GM23338 (cell line): ENCODE data around the gene MAP3K5.
"Not testable (repeated sequence)": the region's sequence is repeated elsewhere in the genome, so short reads cannot be mapped to it uniquely, and the experiment has no call there.

Experiments
- CREB1 ChIP-seq: fragments of 250-450 bp; sonication (Bioruptor Pico); IDR thresholded peaks from 2 replicates; pipeline ENCODE4 v1.5.0; 2020; ENCODE audit warnings: low read depth, mild to moderate bottlenecking, moderate library complexity
- CTCF ChIP-seq, 2 experiments: fragments of 200-600 bp in 1 of 2; sonication (generic) in 1 of 2; conservative IDR thresholded peaks; 2 replicates each; pipeline versions ENCODE4 v1.5.1 to v1.6.1; 2016 to 2017; ENCODE audit warnings: antibody characterized with exemption in 2 of 2, low read depth in 2 of 2, mild to moderate bottlenecking in 2 of 2, moderate library complexity in 1 of 2
- ETS1 ChIP-seq: IDR thresholded peaks from 2 replicates; pipeline ENCODE4 v1.6.1; 2016; ENCODE audit warnings: antibody characterized with exemption
- EZH2 ChIP-seq: fragments of 200-600 bp; sonication (generic); IDR thresholded peaks from one replicate; pipeline ENCODE4 v1.8.0; 2017; ENCODE audit warnings: antibody characterized with exemption, mild to moderate bottlenecking, low read depth; ENCODE audit not compliant: unreplicated experiment
- EZH2phosphoT487 ChIP-seq: fragments of 200-600 bp; sonication (generic); IDR thresholded peaks from one replicate; pipeline ENCODE4 v1.8.1; 2018; ENCODE audit warnings: antibody characterized with exemption; ENCODE audit not compliant: unreplicated experiment
- JUNB ChIP-seq: IDR thresholded peaks from one replicate; pipeline ENCODE4 v1.6.1; 2016; ENCODE audit warnings: antibody characterized with exemption; ENCODE audit not compliant: unreplicated experiment
- NANOG ChIP-seq: IDR thresholded peaks from 2 replicates; pipeline ENCODE4 v1.6.1; 2016; ENCODE audit warnings: antibody characterized with exemption, borderline replicate concordance
- POLR2AphosphoS5 ChIP-seq: IDR thresholded peaks from 2 replicates; pipeline ENCODE4 v1.6.1; 2016; ENCODE audit warnings: antibody characterized with exemption, low read depth
- REST ChIP-seq: IDR thresholded peaks from one replicate; pipeline ENCODE4 v1.6.1; 2018; ENCODE audit warnings: antibody characterized with exemption; ENCODE audit not compliant: unreplicated experiment
- STAT1 ChIP-seq: IDR thresholded peaks from one replicate; pipeline ENCODE4 v1.6.1; 2016; ENCODE audit warnings: antibody characterized with exemption; ENCODE audit not compliant: unreplicated experiment
- ZNF331 ChIP-seq: fragments of 250-450 bp; sonication (Bioruptor Pico); IDR thresholded peaks from 2 replicates; pipeline ENCODE4 v1.5.0; 2020; ENCODE audit warnings: low read depth, mild to moderate bottlenecking, moderate library complexity
- ZNF462 ChIP-seq: fragments of 250-450 bp; sonication (Bioruptor Pico); IDR thresholded peaks from 2 replicates; pipeline ENCODE4 v1.5.0; 2020; ENCODE audit warnings: mild to moderate bottlenecking, moderate library complexity

- not testable (repeated sequence) for TF ChIP-seq POLR2AphosphoS5; CTCF (conservative IDR thresholded peaks at IDR 0.05; ENCODE audit: low read depth in 2 of 2); REST; EZH2; JUNB; ETS1; CREB1; EZH2phosphoT487; STAT1; ZNF462 (CRISPR knock-in tag); NANOG; ZNF331 (CRISPR knock-in tag)
Observed at GRCh38 chr6:136585523-136585922, 206.8 kb downstream of the MAP3K5 start.
